H1 (cell line): Measurements from ENCODE around the gene PDE3A. TPM values are rescaled to one million over a fixed set of nuclear protein-coding genes. Genes with fewer than 3 reads are reported as not detected.

ENCODE experiments used
- CTCF ChIA-PET: fragments of 300-600 bp; sonication (Branson Sonifier 250); formaldehyde crosslinking; loops from one replicate; lab custom pipeline; 2021; ENCODE audit not compliant: partially characterized antibody; lab: Charles Lee
- POLR2A ChIA-PET: fragments of 300-600 bp; sonication (Branson Sonifier 250); formaldehyde crosslinking; loops from one replicate; lab custom pipeline; 2021; ENCODE audit warnings: inconsistent platforms; ENCODE audit not compliant: partially characterized antibody; lab: Charles Lee
- DNase-seq, 2 experiments: peaks; one replicate each; pipeline versions ENCODE4 v3.0.0 to v3.0.0-alpha.2; 2010 to 2022; ENCODE audit warnings: low spot score in 2 of 2, low read depth in 1 of 2, mixed read lengths in 1 of 2
- FAIRE-seq: peaks from 2 replicates; lab custom pipeline; 2011; peaks lifted over from hg19 to GRCh38; lab: Jason Lieb, UNC
- H2AFZ ChIP-seq: 2 replicates; pipeline ENCODE4 v1.8.1; 2012; ENCODE audit warnings: low read length, inconsistent platforms
- H2AK5ac ChIP-seq: 2 replicates; pipeline ENCODE4 v1.6.1; 2013; ENCODE audit warnings: low read depth, low read length
- H2BK120ac ChIP-seq: replicated peaks from 2 replicates; pipeline ENCODE3; 2013; ENCODE audit warnings: low read depth, low read length, inconsistent platforms
- H2BK12ac ChIP-seq: 2 replicates; pipeline ENCODE4 v1.6.1; 2013; ENCODE audit warnings: low read depth, low read length
- H2BK15ac ChIP-seq: 2 replicates; pipeline ENCODE4 v1.6.1; 2013; ENCODE audit warnings: low read length
- H2BK20ac ChIP-seq: 2 replicates; pipeline ENCODE4 v1.6.1; 2013; ENCODE audit warnings: low read length
- H2BK5ac ChIP-seq: 2 replicates; pipeline ENCODE4 v1.6.1; 2013; ENCODE audit warnings: low read depth, low read length
- H3K14ac ChIP-seq: 2 replicates; pipeline ENCODE4 v1.6.1; 2013; ENCODE audit warnings: inconsistent platforms; ENCODE audit not compliant: insufficient read length
- H3K18ac ChIP-seq: 2 replicates; pipeline ENCODE4 v1.6.1; 2013; ENCODE audit warnings: low read length; ENCODE audit errors: extremely low read depth
- H3K23ac ChIP-seq: 2 replicates; pipeline ENCODE4 v1.6.1; 2013; ENCODE audit warnings: inconsistent platforms; ENCODE audit not compliant: insufficient read length
- H3K23me2 ChIP-seq: 2 replicates; pipeline ENCODE4 v1.6.1; 2013; ENCODE audit warnings: low read depth, low read length
- H3K27ac ChIP-seq: 2 replicates; pipeline ENCODE4 v1.6.1; 2011; ENCODE audit warnings: low read depth, low read length, inconsistent platforms
- H3K27me3 ChIP-seq, 4 experiments: replicated peaks in 1 of 4; 1 replicate in 1 of 4; 2 replicates in 3 of 4; pipeline versions ENCODE4 v1.6.1 to v1.8.1; 2011 to 2013; ENCODE audit warnings: low read length in 3 of 4, mild to moderate bottlenecking in 3 of 4, inconsistent platforms in 2 of 4, mixed read lengths in 2 of 4, moderate library complexity in 1 of 4; ENCODE audit not compliant: control insufficient read depth in 3 of 4, insufficient read depth in 3 of 4; ENCODE audit errors: extremely low read depth in 1 of 4
- H3K36me3 ChIP-seq, 4 experiments: 2 replicates each; pipeline versions ENCODE4 v1.6.1 to v1.8.1; 2011 to 2013; ENCODE audit warnings: mild to moderate bottlenecking in 4 of 4, low read length in 3 of 4, moderate library complexity in 2 of 4, control low read depth in 1 of 4, inconsistent platforms in 1 of 4; ENCODE audit not compliant: insufficient read depth in 4 of 4, control insufficient read depth in 2 of 4
- H3K4ac ChIP-seq: replicated peaks from 2 replicates; pipeline ENCODE3; 2013; ENCODE audit warnings: low read length, low read depth, mixed read lengths, inconsistent platforms; ENCODE audit not compliant: insufficient read length
- H3K4me1 ChIP-seq, 4 experiments: replicated peaks in 1 of 4; 1 replicate in 1 of 4; 2 replicates in 3 of 4; pipeline versions ENCODE4 v1.6.1 to v1.8.1; 2011 to 2013; ENCODE audit warnings: low read length in 3 of 4, inconsistent platforms in 2 of 4, mixed read lengths in 1 of 4; ENCODE audit not compliant: insufficient read depth in 4 of 4, control insufficient read depth in 3 of 4
- H3K4me2 ChIP-seq, 2 experiments: 2 replicates each; pipeline versions ENCODE4 v1.6.1 to v1.8.1; 2011 to 2013; ENCODE audit warnings: low read depth in 2 of 2, low read length in 2 of 2, control low read depth in 1 of 2, inconsistent platforms in 1 of 2, mild to moderate bottlenecking in 1 of 2; ENCODE audit not compliant: insufficient read depth in 1 of 2
- H3K4me3 ChIP-seq, 4 experiments: fragments of 200-600, 300-600 bp in 1 of 4; sonication (generic), shearing (Covaris generic), sonication (Bioruptor Twin) in 1 of 4; 2 replicates each; pipeline versions ENCODE4 v1.5.1 to v1.8.1; 2011 to 2016; ENCODE audit warnings: low read length in 4 of 4, low read depth in 3 of 4, control low read depth in 2 of 4, inconsistent platforms in 2 of 4, mild to moderate bottlenecking in 2 of 4, mixed read lengths in 1 of 4, moderate library complexity in 1 of 4; ENCODE audit not compliant: insufficient read depth in 2 of 4; ENCODE audit errors: extremely low read depth in 1 of 4
- H3K56ac ChIP-seq: replicated peaks from 2 replicates; pipeline ENCODE3; 2013; ENCODE audit warnings: low read depth, mild to moderate bottlenecking, mixed read lengths, low read length, inconsistent platforms; ENCODE audit not compliant: insufficient read length
- H3K79me1 ChIP-seq: 2 replicates; pipeline ENCODE4 v1.6.1; 2013; ENCODE audit warnings: low read depth, low read length, control low read depth
- H3K79me2 ChIP-seq, 2 experiments: 2 replicates each; pipeline versions ENCODE4 v1.6.1 to v1.8.1; 2012 to 2013; ENCODE audit warnings: low read length in 2 of 2, mild to moderate bottlenecking in 2 of 2, inconsistent platforms in 1 of 2; ENCODE audit not compliant: insufficient read depth in 2 of 2, control insufficient read depth in 1 of 2
- H3K9ac ChIP-seq, 4 experiments: replicated peaks in 1 of 4; 1 replicate in 1 of 4; 2 replicates in 3 of 4; pipeline versions ENCODE4 v1.6.1 to v1.8.1; 2011 to 2013; ENCODE audit warnings: low read depth in 3 of 4, low read length in 3 of 4, control low read depth in 2 of 4, mild to moderate bottlenecking in 2 of 4, moderate library complexity in 2 of 4, inconsistent platforms in 1 of 4; ENCODE audit errors: extremely low read depth in 1 of 4
- H3K9me3 ChIP-seq, 2 experiments: 2 replicates each; pipeline versions ENCODE4 v1.6.1 to v1.8.1; 2012 to 2013; ENCODE audit warnings: mild to moderate bottlenecking in 2 of 2, moderate library complexity in 2 of 2, control low read depth in 1 of 2, inconsistent platforms in 1 of 2, low read depth in 1 of 2, low read length in 1 of 2, mixed read lengths in 1 of 2; ENCODE audit not compliant: insufficient read depth in 2 of 2
- H4K20me1 ChIP-seq, 2 experiments: replicated peaks in 1 of 2; 2 replicates each; pipeline versions ENCODE3 to v1.8.1; 2011 to 2013; ENCODE audit warnings: inconsistent platforms in 2 of 2, low read length in 2 of 2, mild to moderate bottlenecking in 1 of 2; ENCODE audit not compliant: insufficient read depth in 2 of 2, control insufficient read depth in 1 of 2
- H4K5ac ChIP-seq: 2 replicates; pipeline ENCODE4 v1.6.1; 2013; ENCODE audit warnings: low read length, low read depth, mixed read lengths, inconsistent platforms; ENCODE audit not compliant: insufficient read length
- H4K8ac ChIP-seq: 2 replicates; pipeline ENCODE4 v1.8.0; 2013; ENCODE audit warnings: mild to moderate bottlenecking, moderate library complexity, low read length, inconsistent platforms; ENCODE audit not compliant: insufficient read depth; ENCODE audit errors: extremely low read depth
- H4K91ac ChIP-seq: replicated peaks from 2 replicates; pipeline ENCODE3; 2013; ENCODE audit warnings: low read length, mixed read lengths, inconsistent platforms; ENCODE audit not compliant: insufficient read length
- ASH2L ChIP-seq: fragments of 200-600, 300-600 bp; sonication (generic); IDR thresholded peaks from one replicate; pipeline ENCODE4 v1.7.1; 2017; ENCODE audit warnings: low read length
- CBX8 ChIP-seq: fragments of 300-800, 300-1000 bp; sonication (generic); IDR thresholded peaks from 2 replicates; pipeline ENCODE4 v1.7.1; 2016; ENCODE audit warnings: low read depth, low read length, borderline replicate concordance
- CHD2 ChIP-seq: IDR thresholded peaks from 2 replicates; pipeline ENCODE4 v1.6.1; 2012; ENCODE audit warnings: low read length, improper control_type of control experiment
- EGR1 ChIP-seq: IDR thresholded peaks from 2 replicates; pipeline ENCODE4 v1.6.1; 2011; ENCODE audit warnings: low read depth, low read length, borderline replicate concordance
- HDAC2 ChIP-seq, 2 experiments: fragments of 300-600 bp in 1 of 2; sonication (generic) in 1 of 2; IDR thresholded peaks; 2 replicates each; pipeline ENCODE4 v1.6.1; 2011 to 2012; ENCODE audit warnings: low read depth in 2 of 2, low read length in 2 of 2, mild to moderate bottlenecking in 2 of 2, moderate library complexity in 2 of 2, borderline replicate concordance in 1 of 2, inconsistent platforms in 1 of 2
- JUN ChIP-seq: IDR thresholded peaks from 2 replicates; pipeline ENCODE4 v1.6.1; 2011; ENCODE audit warnings: low read depth, mild to moderate bottlenecking, improper control_type of control experiment, low read length
- JUND ChIP-seq: IDR thresholded peaks from 2 replicates; pipeline ENCODE4 v1.6.1; 2011; ENCODE audit warnings: mild to moderate bottlenecking, improper control_type of control experiment, low read length
- KDM1A ChIP-seq: fragments of 200-600, 300-600 bp; sonication (generic); IDR thresholded peaks from 2 replicates; pipeline ENCODE4 v1.7.1; 2016; ENCODE audit warnings: mild to moderate bottlenecking, low read length, borderline replicate concordance
- NRF1 ChIP-seq: IDR thresholded peaks from 2 replicates; pipeline ENCODE4 v1.6.1; 2011; ENCODE audit warnings: mild to moderate bottlenecking, low read depth, low read length, improper control_type of control experiment
- POLR2A ChIP-seq, 2 experiments: IDR thresholded peaks; 1 replicate in 1 of 2; 2 replicates in 1 of 2; pipeline ENCODE4 v1.6.1; 2011; ENCODE audit warnings: low read depth in 2 of 2, low read length in 2 of 2, mild to moderate bottlenecking in 2 of 2; ENCODE audit errors: control extremely low read depth in 1 of 2
- RAD21 ChIP-seq, 2 experiments: IDR thresholded peaks in 1 of 2; conservative IDR thresholded peaks in 1 of 2; 2 replicates each; pipeline ENCODE4 v1.6.1; 2011; ENCODE audit warnings: low read depth in 2 of 2, low read length in 2 of 2, improper control_type of control experiment in 1 of 2, inconsistent platforms in 1 of 2, mild to moderate bottlenecking in 1 of 2, moderate library complexity in 1 of 2
- RBBP5 ChIP-seq: IDR thresholded peaks from 2 replicates; pipeline ENCODE4 v1.7.1; 2012; ENCODE audit warnings: low read depth, mild to moderate bottlenecking, inconsistent platforms, low read length, moderate library complexity, borderline replicate concordance
- TBP ChIP-seq: IDR thresholded peaks from 2 replicates; pipeline ENCODE4 v1.6.1; 2011; ENCODE audit warnings: low read depth, low read length, improper control_type of control experiment
- TCF12 ChIP-seq: IDR thresholded peaks from 2 replicates; pipeline ENCODE4 v1.6.1; 2011; ENCODE audit warnings: low read depth, mild to moderate bottlenecking, low read length
- TEAD4 ChIP-seq: IDR thresholded peaks from 2 replicates; pipeline ENCODE4 v1.6.1; 2012; ENCODE audit warnings: low read depth, low read length, inconsistent platforms, mixed read lengths
- whole genome bisulfite sequencing, 2 experiments: shearing (Covaris generic) in 1 of 2; methylation state at CpG; one replicate each; pipeline versions ENCODE4 v1.1.6 to v1.1.7; 2013 to 2015; ENCODE audit warnings: low lambda C conversion rate in 2 of 2, mixed read lengths in 2 of 2, inconsistent platforms in 1 of 2, low coverage in 1 of 2, missing lambda C conversion rate in 1 of 2; ENCODE audit not compliant: insufficient replicate concordance in 2 of 2, insufficient coverage in 1 of 2, insufficient read length in 1 of 2; ENCODE audit errors: extremely low coverage in 1 of 2, missing lambda C conversion rate in 1 of 2; 5-methylcytosine and 5-hydroxymethylcytosine counted together
- polyA plus RNA-seq, 7 experiments: library from polyadenylated mRNA; depleted of rRNA in 3 of 7; stranded (reverse) in 5 of 7; unstranded in 2 of 7; fragments of >200 nt in 5 of 7; fragments of 200-250 nt in 2 of 7; gene quantifications; 1 replicate in 5 of 7; 2 replicates in 1 of 7; 4 replicates in 1 of 7; pipeline versions ENCODE4 v1.2.1 to v1.2.3, GENCODE V29; 2011 to 2013; ENCODE audit warnings: missing spikeins in 2 of 7, mixed read lengths in 2 of 7
- total RNA-seq: library from RNA; stranded (reverse); fragmentation: NEBNext Ultra II Directional; extraction: Animal tissue kit (Norgen Biotek cat#: 25700); gene quantifications from 2 replicates; pipeline ENCODE4 v1.2.1, GENCODE V29; 2021

Gene PDE3A
- total and polyA plus RNA-seq, 2 of the 8 experiments (the other 6 are each of a cell fraction or from before 2014, with no cell fraction given), result 1.4 to 3.4 TPM

DNA sequence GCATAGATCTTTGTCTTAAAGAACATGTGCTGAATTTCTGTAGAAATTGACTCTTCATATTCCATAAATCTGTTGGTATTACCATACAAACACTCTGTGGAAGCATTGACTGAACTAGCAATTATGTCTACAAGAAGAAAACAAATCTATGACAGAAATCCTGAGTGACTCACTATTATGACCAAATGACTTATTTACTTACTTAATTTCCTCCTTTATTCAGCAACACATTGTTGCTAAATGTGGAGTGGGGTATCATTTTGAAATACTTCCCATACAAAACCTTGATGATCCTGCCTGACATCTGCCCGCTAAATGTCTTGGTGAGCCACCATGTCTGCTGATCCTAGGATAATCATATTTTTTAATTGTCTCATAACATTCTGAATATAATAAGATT is 227.7 kb downstream of the PDE3A start:
- Histone ChIP-seq H4K5ac (no peak overlapping the region), H3K27me3 (no peaks in the 10 kb centered on the region), H2BK5ac (no peak overlapping the region), H4K20me1 (no peaks in the 10 kb centered on the region), H3K79me1 (no peaks in the 10 kb centered on the region), H3K18ac (no peak overlapping the region), H3K14ac (no peak overlapping the region), H3K4ac (no peak overlapping the region), H3K27ac (no peak overlapping the region), H3K9me3 (no peaks in the 10 kb centered on the region), H3K36me3 (no peaks in the 10 kb centered on the region), H3K4me1 (no peaks in the 10 kb centered on the region), H3K4me2 (no peak overlapping the region), H3K9ac (no peak overlapping the region), H3K23me2 (no peaks in the 10 kb centered on the region), H2AFZ (no peak overlapping the region), H3K4me3 (no peak overlapping the region), H4K91ac (no peak overlapping the region), H3K23ac (no peak overlapping the region), H2BK15ac (no peak overlapping the region), H2BK20ac (no peak overlapping the region), H2BK120ac (no peak overlapping the region), H2AK5ac (no peak overlapping the region), H2BK12ac (no peak overlapping the region), H3K56ac (no peak overlapping the region), H3K79me2 (no peaks in the 10 kb centered on the region), H4K8ac (no peak overlapping the region)
- CTCF ChIA-PET, result no interaction called here
- DNase-seq (no peak), FAIRE-seq (no peak)
- POLR2A ChIA-PET, result no interaction called here
- WGBS, 2 experiments, result 100% methylated on average over 1 of the region's 1 CpG; no CpG with 5 or more reads in 1 of the 2 experiments
- TF ChIP-seq JUND, result no peak
- TF ChIP-seq ASH2L, result no peak
- TF ChIP-seq CHD2, result no peak
- no peak for TF ChIP-seq KDM1A
- no peak for TF ChIP-seq TBP
- no peak for TF ChIP-seq POLR2A (IDR thresholded peaks at IDR 0.05; ENCODE audit: control extremely low read depth in 1 of 2, low read depth in 2 of 2, low read length in 2 of 2)
- no peak for TF ChIP-seq HDAC2 (IDR thresholded peaks at IDR 0.05; ENCODE audit: borderline replicate concordance in 1 of 2, low read depth in 2 of 2, low read length in 2 of 2)
- TF ChIP-seq JUN, result no peak
- TF ChIP-seq TCF12, result no peak
- no peak for TF ChIP-seq TEAD4
- no peak for TF ChIP-seq NRF1
- no peak for TF ChIP-seq RAD21 (IDR thresholded peaks at IDR 0.05 in 1 of 2, conservative IDR thresholded peaks at IDR 0.05 in 1 of 2; ENCODE audit: low read depth in 2 of 2, low read length in 2 of 2)
- no peak for TF ChIP-seq CBX8
- TF ChIP-seq RBBP5, result no peak
- no peak for TF ChIP-seq EGR1
